Measurements from ENCODE around the gene PSMA3.

- TF ChIP-seq CTCF (conservative IDR thresholded peaks at IDR 0.05 in 1 of 2, IDR thresholded peaks at IDR 0.05 in 1 of 2; ENCODE audit: low read depth in 1 of 2, low read length in 2 of 2) (no peak), EZH2 (IDR thresholded peaks at IDR 0.05; ENCODE audit: low read length, missing control alignments) (no peak)
Measured at GRCh38 chr14:58281969-58282368, 37.3 kb downstream of the PSMA3 start.
